ENCODE results near the gene NCL.

DNA sequence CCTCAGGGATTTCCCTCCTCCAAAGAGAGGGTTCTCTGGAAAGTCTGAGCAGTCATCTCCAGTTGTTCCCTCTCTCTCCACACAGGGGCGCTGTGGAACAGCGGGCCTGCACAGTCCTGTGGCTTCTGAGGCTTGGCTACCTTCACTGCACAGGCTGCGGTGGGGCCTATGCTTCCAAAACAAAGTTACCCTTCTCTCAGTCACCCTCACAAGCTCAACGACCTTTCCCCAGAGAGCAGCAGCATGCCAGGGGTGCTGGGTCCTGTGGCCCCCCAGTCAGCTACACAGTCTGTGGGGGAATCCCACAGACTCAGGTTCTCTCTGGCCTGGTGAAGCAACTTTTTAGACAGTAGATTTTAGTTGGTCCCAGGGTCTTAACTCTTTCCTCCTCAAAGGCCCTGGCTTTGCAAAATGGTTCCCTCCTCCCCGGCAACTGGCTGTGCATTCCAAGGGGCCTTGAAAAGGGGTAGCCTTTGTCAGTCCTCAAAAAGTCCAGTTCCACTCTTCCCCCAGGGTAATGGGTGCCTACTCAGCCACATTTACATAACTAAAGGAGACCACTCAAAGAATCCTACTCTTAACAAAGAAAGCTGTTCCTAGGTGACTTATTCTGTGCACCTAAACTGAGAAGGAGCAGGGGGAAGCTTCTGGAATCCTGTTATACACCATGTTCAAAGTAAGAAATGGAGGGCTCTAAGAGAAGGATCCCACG lies 53.8 kb downstream of the NCL start:
- no peak for TF ChIP-seq EZH2 (IDR thresholded peaks at IDR 0.05; ENCODE audit: borderline replicate concordance, insufficient read depth, low read length, poor library complexity, severe bottlenecking)
- TF ChIP-seq RAD21 (conservative IDR thresholded peaks at IDR 0.05) = no peak
- TF ChIP-seq, protein P1, sequence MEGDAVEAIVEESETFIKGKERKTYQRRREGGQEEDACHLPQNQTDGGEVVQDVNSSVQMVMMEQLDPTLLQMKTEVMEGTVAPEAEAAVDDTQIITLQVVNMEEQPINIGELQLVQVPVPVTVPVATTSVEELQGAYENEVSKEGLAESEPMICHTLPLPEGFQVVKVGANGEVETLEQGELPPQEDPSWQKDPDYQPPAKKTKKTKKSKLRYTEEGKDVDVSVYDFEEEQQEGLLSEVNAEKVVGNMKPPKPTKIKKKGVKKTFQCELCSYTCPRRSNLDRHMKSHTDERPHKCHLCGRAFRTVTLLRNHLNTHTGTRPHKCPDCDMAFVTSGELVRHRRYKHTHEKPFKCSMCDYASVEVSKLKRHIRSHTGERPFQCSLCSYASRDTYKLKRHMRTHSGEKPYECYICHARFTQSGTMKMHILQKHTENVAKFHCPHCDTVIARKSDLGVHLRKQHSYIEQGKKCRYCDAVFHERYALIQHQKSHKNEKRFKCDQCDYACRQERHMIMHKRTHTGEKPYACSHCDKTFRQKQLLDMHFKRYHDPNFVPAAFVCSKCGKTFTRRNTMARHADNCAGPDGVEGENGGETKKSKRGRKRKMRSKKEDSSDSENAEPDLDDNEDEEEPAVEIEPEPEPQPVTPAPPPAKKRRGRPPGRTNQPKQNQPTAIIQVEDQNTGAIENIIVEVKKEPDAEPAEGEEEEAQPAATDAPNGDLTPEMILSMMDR (IDR thresholded peaks at IDR 0.05; ENCODE audit: poor library complexity, severe bottlenecking) = no peak
- TF ChIP-seq MXI1 (conservative IDR thresholded peaks at IDR 0.05; ENCODE audit: poor library complexity, severe bottlenecking) = no peak
- TF ChIP-seq POLR2AphosphoS5 (IDR thresholded peaks at IDR 0.05) = no peak
- no peak for TF ChIP-seq TAF1 (IDR thresholded peaks at IDR 0.05; ENCODE audit: low read depth)
- TF ChIP-seq EP300 (conservative IDR thresholded peaks at IDR 0.05; ENCODE audit: poor library complexity, severe bottlenecking) = no peak
- TF ChIP-seq, protein P2, sequence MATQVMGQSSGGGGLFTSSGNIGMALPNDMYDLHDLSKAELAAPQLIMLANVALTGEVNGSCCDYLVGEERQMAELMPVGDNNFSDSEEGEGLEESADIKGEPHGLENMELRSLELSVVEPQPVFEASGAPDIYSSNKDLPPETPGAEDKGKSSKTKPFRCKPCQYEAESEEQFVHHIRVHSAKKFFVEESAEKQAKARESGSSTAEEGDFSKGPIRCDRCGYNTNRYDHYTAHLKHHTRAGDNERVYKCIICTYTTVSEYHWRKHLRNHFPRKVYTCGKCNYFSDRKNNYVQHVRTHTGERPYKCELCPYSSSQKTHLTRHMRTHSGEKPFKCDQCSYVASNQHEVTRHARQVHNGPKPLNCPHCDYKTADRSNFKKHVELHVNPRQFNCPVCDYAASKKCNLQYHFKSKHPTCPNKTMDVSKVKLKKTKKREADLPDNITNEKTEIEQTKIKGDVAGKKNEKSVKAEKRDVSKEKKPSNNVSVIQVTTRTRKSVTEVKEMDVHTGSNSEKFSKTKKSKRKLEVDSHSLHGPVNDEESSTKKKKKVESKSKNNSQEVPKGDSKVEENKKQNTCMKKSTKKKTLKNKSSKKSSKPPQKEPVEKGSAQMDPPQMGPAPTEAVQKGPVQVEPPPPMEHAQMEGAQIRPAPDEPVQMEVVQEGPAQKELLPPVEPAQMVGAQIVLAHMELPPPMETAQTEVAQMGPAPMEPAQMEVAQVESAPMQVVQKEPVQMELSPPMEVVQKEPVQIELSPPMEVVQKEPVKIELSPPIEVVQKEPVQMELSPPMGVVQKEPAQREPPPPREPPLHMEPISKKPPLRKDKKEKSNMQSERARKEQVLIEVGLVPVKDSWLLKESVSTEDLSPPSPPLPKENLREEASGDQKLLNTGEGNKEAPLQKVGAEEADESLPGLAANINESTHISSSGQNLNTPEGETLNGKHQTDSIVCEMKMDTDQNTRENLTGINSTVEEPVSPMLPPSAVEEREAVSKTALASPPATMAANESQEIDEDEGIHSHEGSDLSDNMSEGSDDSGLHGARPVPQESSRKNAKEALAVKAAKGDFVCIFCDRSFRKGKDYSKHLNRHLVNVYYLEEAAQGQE (IDR thresholded peaks at IDR 0.05; ENCODE audit: borderline replicate concordance) = no peak
- no peak for TF ChIP-seq SMC3 (conservative IDR thresholded peaks at IDR 0.05; ENCODE audit: poor library complexity)

Measured in neural cell (in vitro differentiated cells).